Measurements from ENCODE around the gene TNFRSF25. TPM values are rescaled to one million over a fixed set of nuclear protein-coding genes. Genes with fewer than 3 reads are reported as not detected.

The TNFRSF25 gene
- total and polyA plus RNA-seq, 10 of the 15 experiments (the other 5 are each of a cell fraction or from before 2014, with no cell fraction given): 0.23 to 8.6 (median 0.46) TPM; not detected in 5

DNA sequence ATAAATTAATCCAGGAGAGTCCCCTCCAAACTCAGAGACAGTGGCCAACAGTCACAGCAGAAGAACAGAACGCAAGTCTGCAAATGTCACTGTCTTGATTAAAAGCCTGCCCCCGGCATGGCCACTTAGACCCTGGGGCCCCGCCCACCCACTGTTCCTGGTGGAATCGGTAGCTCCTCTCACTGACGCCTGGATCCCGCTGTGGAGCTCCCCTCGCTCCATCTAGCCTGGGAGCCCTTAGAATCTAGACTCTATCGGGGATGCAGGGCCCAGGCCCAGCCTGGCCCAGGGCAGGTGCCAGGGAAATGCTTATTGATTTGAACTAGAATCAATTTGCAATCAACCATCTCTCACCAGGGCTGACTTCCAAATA, 46.9 kb upstream of the TNFRSF25 start (continued):
- TF ChIP-seq, protein P1, sequence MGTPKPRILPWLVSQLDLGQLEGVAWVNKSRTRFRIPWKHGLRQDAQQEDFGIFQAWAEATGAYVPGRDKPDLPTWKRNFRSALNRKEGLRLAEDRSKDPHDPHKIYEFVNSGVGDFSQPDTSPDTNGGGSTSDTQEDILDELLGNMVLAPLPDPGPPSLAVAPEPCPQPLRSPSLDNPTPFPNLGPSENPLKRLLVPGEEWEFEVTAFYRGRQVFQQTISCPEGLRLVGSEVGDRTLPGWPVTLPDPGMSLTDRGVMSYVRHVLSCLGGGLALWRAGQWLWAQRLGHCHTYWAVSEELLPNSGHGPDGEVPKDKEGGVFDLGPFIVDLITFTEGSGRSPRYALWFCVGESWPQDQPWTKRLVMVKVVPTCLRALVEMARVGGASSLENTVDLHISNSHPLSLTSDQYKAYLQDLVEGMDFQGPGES (IDR thresholded peaks at IDR 0.05): no peak
- no peak for TF ChIP-seq ZZZ3 (IDR thresholded peaks at IDR 0.05; ENCODE audit: control insufficient read depth, insufficient read length, low read depth)
- no peak for TF ChIP-seq ZNF207 (IDR thresholded peaks at IDR 0.05; ENCODE audit: borderline replicate concordance)
- TF ChIP-seq, protein P2, sequence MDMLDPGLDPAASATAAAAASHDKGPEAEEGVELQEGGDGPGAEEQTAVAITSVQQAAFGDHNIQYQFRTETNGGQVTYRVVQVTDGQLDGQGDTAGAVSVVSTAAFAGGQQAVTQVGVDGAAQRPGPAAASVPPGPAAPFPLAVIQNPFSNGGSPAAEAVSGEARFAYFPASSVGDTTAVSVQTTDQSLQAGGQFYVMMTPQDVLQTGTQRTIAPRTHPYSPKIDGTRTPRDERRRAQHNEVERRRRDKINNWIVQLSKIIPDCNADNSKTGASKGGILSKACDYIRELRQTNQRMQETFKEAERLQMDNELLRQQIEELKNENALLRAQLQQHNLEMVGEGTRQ (IDR thresholded peaks at IDR 0.05; ENCODE audit: borderline replicate concordance, low read depth, low read length): no peak

DNA sequence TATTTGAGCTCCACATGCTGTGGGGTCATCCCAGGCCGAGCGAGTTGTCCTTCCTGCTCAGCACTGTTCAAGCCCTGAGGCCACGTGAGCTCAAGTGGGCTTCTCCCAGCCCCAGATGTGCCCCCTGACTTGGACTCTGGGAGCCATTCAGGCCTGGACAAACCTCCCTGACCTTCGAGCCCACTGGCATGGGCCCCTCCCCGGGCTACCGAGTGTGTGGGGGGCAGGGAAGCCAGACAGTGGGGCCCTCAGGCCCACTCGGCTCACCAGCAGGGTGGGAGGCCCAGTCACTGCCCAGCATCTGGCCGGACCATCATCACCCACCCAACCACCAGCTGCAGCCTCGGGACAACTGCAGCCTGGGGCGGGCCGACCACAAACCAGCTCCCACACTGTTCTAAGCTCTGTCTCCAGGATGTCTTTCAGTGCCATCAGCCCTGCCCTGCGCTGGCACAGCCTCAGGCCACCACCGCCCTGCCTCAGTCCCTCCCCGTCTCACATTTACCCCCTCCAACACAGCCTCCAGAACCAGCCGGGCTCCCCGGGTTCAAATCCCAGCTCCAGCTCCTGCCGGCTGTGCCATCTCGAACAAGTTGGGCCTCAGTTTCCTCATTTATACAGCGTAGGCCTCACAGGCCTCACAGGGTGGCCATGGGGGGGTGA, 46.4 kb upstream of the TNFRSF25 start:
- H3K9ac ChIP-seq (ENCODE audit: control insufficient read depth, insufficient read depth, low read length): no peak overlapping the region

More for the DNA sequence above, 46.4 kb upstream of the TNFRSF25 start:
- in situ Hi-C loops (cut with MboI) (no loop called here), intact Hi-C loops (cut with micrococcal nuclease; ENCODE audit: unreplicated experiment) (no loop called here)
- no TSS peak for BruUV-seq (replicated peaks)
- Histone ChIP-seq H3K27me3 (replicated peaks in 1 of 2; ENCODE audit: control insufficient read depth in 2 of 2, insufficient read depth in 2 of 2, low read length in 1 of 2) (no peaks in the 10 kb centered on the region; a peak in 1 of 4 replicates), H3K27ac (ENCODE audit: control insufficient read depth, insufficient read depth) (no peak overlapping the region), H3K9me3 (replicated peaks; ENCODE audit: control insufficient read depth, insufficient read depth, low read length) (no peaks in the 10 kb centered on the region), H3K79me2 (ENCODE audit: control insufficient read depth, insufficient read depth, low read length) (no peaks in the 10 kb centered on the region), H4K20me1 (ENCODE audit: control insufficient read depth, insufficient read depth) (no peaks in the 10 kb centered on the region), H3K36me3 (ENCODE audit: control insufficient read depth in 2 of 2, insufficient read depth in 2 of 2, low read length in 1 of 2) (no peaks in the 10 kb centered on the region), H2AFZ (ENCODE audit: control insufficient read depth, low read depth, low read length) (no peak overlapping the region), H3K4me2 (ENCODE audit: control insufficient read depth, insufficient read depth) (no peak overlapping the region), H3K4me3 (no peak overlapping the region), H3K4me1 (ENCODE audit: control insufficient read depth, insufficient read depth, low read length) (no peaks in the 10 kb centered on the region)
- ChIA-PET SMC1A (ENCODE audit: uncharacterized antibody, unreplicated experiment) (interaction anchor here (0.9 to 1.5 kb wide), 3 partner anchors 10 to 22 kb away, joined by 3 read pairs; partner anchors contain the start of gene PLEKHG5), POLR2A (interaction anchor here (1.0 kb wide), 1 partner anchor 107 kb away, joined by 3 read pairs; no protein-coding TSS in a partner anchor), CTCF (interaction anchor here (1.0 to 3.5 kb wide), 7 partner anchors 10 to 307 kb away, joined by 3 to 25 read pairs (median 4); partner anchors contain the start of gene PLEKHG5), RAD21 (ENCODE audit: unreplicated experiment) (interaction anchor here (1.1 to 1.2 kb wide), 2 partner anchors 12 to 43 kb away, joined by 3 read pairs; partner anchors contain the start of gene TAS1R1)
- DNase-seq (ENCODE audit: low read depth, low spot score): no peak
- WGBS (ENCODE audit: insufficient coverage, insufficient replicate concordance, low lambda C conversion rate, missing lambda C conversion rate): 36% methylated on average over 19 of the region's 19 CpGs
- FAIRE-seq: no peak
- TF ChIP-seq ATF7 (IDR thresholded peaks at IDR 0.05; ENCODE audit: low read depth): no peak
- TF ChIP-seq MYC (IDR thresholded peaks at IDR 0.05; ENCODE audit: insufficient read depth, insufficient read length, insufficient replicate concordance, low read length, severe bottlenecking): no peak
- TF ChIP-seq PAX8 (IDR thresholded peaks at IDR 0.05): no peak
- no peak for TF ChIP-seq CEBPB (IDR thresholded peaks at IDR 0.05; ENCODE audit: borderline replicate concordance in 1 of 2, low read depth in 2 of 2, low read length in 2 of 2)
- no peak for TF ChIP-seq TCF12 (IDR thresholded peaks at IDR 0.05; ENCODE audit: low read depth, low read length)
- no peak for TF ChIP-seq ZZZ3 (IDR thresholded peaks at IDR 0.05; ENCODE audit: control insufficient read depth, insufficient read length, low read depth)
- no peak for TF ChIP-seq CHD1 (IDR thresholded peaks at IDR 0.05; ENCODE audit: low read depth, low read length)
- no peak for TF ChIP-seq JUND (IDR thresholded peaks at IDR 0.05; ENCODE audit: low read depth, low read length)
- ATAC-seq: no peak
